Breast epithelium (tissue), 3 donors: Measurements from ENCODE around the gene INKA1.

ENCODE experiments used
- POLR2A ChIP-seq: fragments of 450-650 bp; IDR thresholded peaks from one replicate; pipeline ENCODE4 v1.6.1; 2016; ENCODE audit warnings: antibody characterized with exemption, mild to moderate bottlenecking, moderate library complexity
- TF ChIP-seq, protein P1 (sequence below), 3 donors: fragments of 450-650 bp; IDR thresholded peaks; one replicate each; pipeline ENCODE4 v1.5.1; 2016 to 2017; ENCODE audit warnings: antibody characterized with exemption in 3 of 3, mild to moderate bottlenecking in 3 of 3, moderate library complexity in 3 of 3

DNA sequence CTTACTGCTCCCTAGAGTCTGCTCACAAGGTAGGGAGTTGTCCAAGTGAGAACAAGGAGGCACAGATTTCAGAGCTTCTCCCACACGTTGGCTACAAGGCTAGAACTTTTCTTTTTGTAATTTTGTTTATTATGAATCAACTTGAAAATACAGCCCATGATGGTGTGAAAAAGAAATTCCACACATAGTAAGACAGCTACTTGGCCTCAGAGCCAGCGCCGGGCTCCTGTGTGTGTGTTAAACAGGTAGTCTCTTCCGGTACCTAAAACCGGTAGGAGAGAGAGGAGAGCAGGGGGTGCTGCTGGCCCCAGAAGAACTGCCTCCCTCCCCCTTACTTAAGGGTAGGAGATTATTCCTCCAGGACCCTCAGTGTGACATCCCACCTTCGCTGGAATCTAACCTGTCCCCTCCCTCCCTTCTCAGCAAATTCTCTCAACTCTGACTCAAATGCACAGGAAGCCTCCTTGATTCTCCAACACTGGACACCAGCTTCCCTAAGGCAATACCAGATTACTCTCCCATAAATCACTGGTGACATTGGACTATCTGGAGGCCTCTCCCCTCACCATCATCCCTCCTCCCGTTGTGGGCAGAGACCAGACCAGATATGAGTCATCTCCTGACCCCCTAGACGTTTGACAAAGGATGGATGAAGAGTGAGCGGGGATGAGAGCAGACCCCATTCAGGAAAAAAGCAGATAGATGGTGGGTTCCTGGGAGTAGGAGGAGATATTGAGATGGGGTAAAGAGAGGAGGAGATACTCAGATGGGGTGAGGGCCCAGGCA lies 12.2 kb upstream of the INKA1 start:
- TF ChIP-seq, protein P1, sequence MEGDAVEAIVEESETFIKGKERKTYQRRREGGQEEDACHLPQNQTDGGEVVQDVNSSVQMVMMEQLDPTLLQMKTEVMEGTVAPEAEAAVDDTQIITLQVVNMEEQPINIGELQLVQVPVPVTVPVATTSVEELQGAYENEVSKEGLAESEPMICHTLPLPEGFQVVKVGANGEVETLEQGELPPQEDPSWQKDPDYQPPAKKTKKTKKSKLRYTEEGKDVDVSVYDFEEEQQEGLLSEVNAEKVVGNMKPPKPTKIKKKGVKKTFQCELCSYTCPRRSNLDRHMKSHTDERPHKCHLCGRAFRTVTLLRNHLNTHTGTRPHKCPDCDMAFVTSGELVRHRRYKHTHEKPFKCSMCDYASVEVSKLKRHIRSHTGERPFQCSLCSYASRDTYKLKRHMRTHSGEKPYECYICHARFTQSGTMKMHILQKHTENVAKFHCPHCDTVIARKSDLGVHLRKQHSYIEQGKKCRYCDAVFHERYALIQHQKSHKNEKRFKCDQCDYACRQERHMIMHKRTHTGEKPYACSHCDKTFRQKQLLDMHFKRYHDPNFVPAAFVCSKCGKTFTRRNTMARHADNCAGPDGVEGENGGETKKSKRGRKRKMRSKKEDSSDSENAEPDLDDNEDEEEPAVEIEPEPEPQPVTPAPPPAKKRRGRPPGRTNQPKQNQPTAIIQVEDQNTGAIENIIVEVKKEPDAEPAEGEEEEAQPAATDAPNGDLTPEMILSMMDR (IDR thresholded peaks at IDR 0.05), result no peak
- TF ChIP-seq POLR2A, result no peak
